Esophagus squamous epithelium (tissue), 5 donors: ENCODE results near the gene GALNT17. TPM values are rescaled to one million over a fixed set of nuclear protein-coding genes. Genes with fewer than 3 reads are reported as not detected.

Experiments used
- DNase-seq: peaks from one replicate; lab custom pipeline; 2025; lab: John Stamatoyannopoulos, UW
- H3K27ac ChIP-seq, 4 donors: fragments of 200-600 bp; sonication (generic); one replicate each; pipeline ENCODE4 v1.5.1; 2016 to 2019; ENCODE audit warnings: mild to moderate bottlenecking in 1 of 4
- H3K27me3 ChIP-seq, 4 donors: fragments of 200-600 bp; sonication (generic); 1 replicate in 3 of 4; 2 replicates in 1 of 4; pipeline versions ENCODE4 v1.5.1 to v1.6.0; 2017 to 2021; ENCODE audit warnings: antibody characterized with exemption in 1 of 4
- H3K36me3 ChIP-seq, 3 donors: fragments of 200-600 bp; sonication (generic); one replicate each; pipeline ENCODE4 v1.5.1; 2016 to 2019
- H3K4me1 ChIP-seq, 3 donors: fragments of 200-600 bp; sonication (generic); one replicate each; pipeline ENCODE4 v1.5.1; 2017 to 2019
- H3K4me3 ChIP-seq, 4 donors: fragments of 200-600 bp; sonication (generic); 1 replicate in 3 of 4; 2 replicates in 1 of 4; pipeline ENCODE4 v1.5.1; 2016 to 2019; ENCODE audit warnings: mild to moderate bottlenecking in 2 of 4, moderate library complexity in 1 of 4
- H3K9me3 ChIP-seq, 3 donors: fragments of 200-600 bp; sonication (generic); one replicate each; pipeline ENCODE4 v1.5.1; 2016 to 2019
- POLR2A ChIP-seq, 4 donors: fragments of 450-650 bp; IDR thresholded peaks; one replicate each; pipeline ENCODE4 v1.6.1; 2017; ENCODE audit warnings: antibody characterized with exemption in 4 of 4, mild to moderate bottlenecking in 4 of 4, moderate library complexity in 3 of 4
- WGBS, 2 donors: methylation state at CpG; one replicate each; pipeline ENCODE4 v1.1.5; 2018; 5-methylcytosine and 5-hydroxymethylcytosine counted together
- intact Hi-C: fragments of 100-400 bp; cut with DNase I; formaldehyde crosslinking; loops from one replicate; pipeline ENCODE4 v1.15.0; 2022
- total RNA-seq, 4 donors: library from RNA; depleted of rRNA; stranded (reverse); fragments of >200 nt; gene quantifications; one replicate each; pipeline ENCODE4 v1.1.0, GENCODE V29; 2016
- TF ChIP-seq, protein P1 (sequence below), 6 experiments: fragments of 450-650 bp in 4 of 6; fragments of 200-600 bp in 2 of 6; sonication (generic) in 2 of 6; IDR thresholded peaks; one replicate each; pipeline ENCODE4 v1.5.1; 2016 to 2019; ENCODE audit warnings: antibody characterized with exemption in 6 of 6, mild to moderate bottlenecking in 4 of 6, moderate library complexity in 4 of 6
- donor health status: DM: yes; HTN: yes; CAD: no.

Gene GALNT17
- total RNA-seq, 4 donors from 2014 or later = 1.6 to 22.1 (median 2.5) TPM

GRCh38 chr7:71712653-71713180, 580.8 kb downstream of the GALNT17 start:
- intact Hi-C loops = no loop called here
- no peak for DNase-seq
- Histone ChIP-seq H3K27me3 (no peaks in the 10 kb centered on the region), H3K4me1 (no peaks in the 10 kb centered on the region), H3K27ac (no peak overlapping the region), H3K36me3 (no peaks in the 10 kb centered on the region), H3K4me3 (no peak overlapping the region), H3K9me3 (peaks cover 0 to under 1% (median 0%) of the 10 kb centered on the region in 3 donors)
- TF ChIP-seq, protein P1, sequence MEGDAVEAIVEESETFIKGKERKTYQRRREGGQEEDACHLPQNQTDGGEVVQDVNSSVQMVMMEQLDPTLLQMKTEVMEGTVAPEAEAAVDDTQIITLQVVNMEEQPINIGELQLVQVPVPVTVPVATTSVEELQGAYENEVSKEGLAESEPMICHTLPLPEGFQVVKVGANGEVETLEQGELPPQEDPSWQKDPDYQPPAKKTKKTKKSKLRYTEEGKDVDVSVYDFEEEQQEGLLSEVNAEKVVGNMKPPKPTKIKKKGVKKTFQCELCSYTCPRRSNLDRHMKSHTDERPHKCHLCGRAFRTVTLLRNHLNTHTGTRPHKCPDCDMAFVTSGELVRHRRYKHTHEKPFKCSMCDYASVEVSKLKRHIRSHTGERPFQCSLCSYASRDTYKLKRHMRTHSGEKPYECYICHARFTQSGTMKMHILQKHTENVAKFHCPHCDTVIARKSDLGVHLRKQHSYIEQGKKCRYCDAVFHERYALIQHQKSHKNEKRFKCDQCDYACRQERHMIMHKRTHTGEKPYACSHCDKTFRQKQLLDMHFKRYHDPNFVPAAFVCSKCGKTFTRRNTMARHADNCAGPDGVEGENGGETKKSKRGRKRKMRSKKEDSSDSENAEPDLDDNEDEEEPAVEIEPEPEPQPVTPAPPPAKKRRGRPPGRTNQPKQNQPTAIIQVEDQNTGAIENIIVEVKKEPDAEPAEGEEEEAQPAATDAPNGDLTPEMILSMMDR (IDR thresholded peaks at IDR 0.05) = no peak
- TF ChIP-seq POLR2A (IDR thresholded peaks at IDR 0.05) = no peak
- 72 to 89% methylated on average over 7 of the region's 9 CpGs for WGBS, 2 donors

- Histone ChIP-seq H3K27me3 (no peaks in the 10 kb centered on the region), H3K4me3 (no peak overlapping the region), H3K4me1 (no peaks in the 10 kb centered on the region), H3K36me3 (no peaks in the 10 kb centered on the region), H3K9me3 (no peaks in the 10 kb centered on the region), H3K27ac (no peak overlapping the region)
- no peak for DNase-seq
- TF ChIP-seq, protein P1 (IDR thresholded peaks at IDR 0.05) = no peak
- TF ChIP-seq POLR2A (IDR thresholded peaks at IDR 0.05) = no peak
- 25 to 40% methylated on average over 2 to 3 of the region's 3 CpGs for WGBS, 2 donors
- intact Hi-C loops = no loop called here
Measured at GRCh38 chr7:71716690-71717089, 584.7 kb downstream of the GALNT17 start.

DNA sequence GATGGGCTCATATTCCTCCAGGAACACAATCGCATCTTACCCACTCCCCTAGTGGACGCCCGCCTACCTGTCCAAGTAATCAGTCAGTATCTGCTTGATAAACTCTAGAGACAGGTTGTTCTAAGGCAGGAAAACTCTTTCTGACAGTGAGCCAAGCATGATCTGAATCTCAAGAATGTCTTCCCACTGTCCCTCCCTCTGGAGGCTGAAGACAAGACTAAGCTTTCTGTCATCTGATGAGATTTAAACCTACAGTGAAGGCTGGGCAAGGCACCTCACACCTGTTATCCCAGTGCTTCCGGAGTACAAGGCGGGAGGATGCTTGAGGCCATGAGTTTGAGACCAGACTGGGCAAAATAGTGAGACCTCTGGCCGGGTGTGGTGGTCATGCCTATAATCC, 586.6 kb downstream of the GALNT17 start:
- TF ChIP-seq POLR2A (IDR thresholded peaks at IDR 0.05) = no peak
- TF ChIP-seq, protein P1 (IDR thresholded peaks at IDR 0.05) = no peak
- Histone ChIP-seq H3K4me3 (no peak overlapping the region), H3K9me3 (no peaks in the 10 kb centered on the region), H3K4me1 (no peaks in the 10 kb centered on the region), H3K27me3 (no peaks in the 10 kb centered on the region), H3K36me3 (no peaks in the 10 kb centered on the region), H3K27ac (no peak overlapping the region)
- 90 to 100% methylated on average over 1 to 5 of the region's 6 CpGs for WGBS, 2 donors
- DNase-seq = no peak
- intact Hi-C loops = no loop called here

GRCh38 chr7:71721742-71722141, 589.8 kb downstream of the GALNT17 start:
- no peaks in the 10 kb centered on the region for H3K9me3 ChIP-seq
- TF ChIP-seq POLR2A (IDR thresholded peaks at IDR 0.05) = no peak
- TF ChIP-seq, protein P1 (IDR thresholded peaks at IDR 0.05) = no peak
- H3K36me3 ChIP-seq = no peaks in the 10 kb centered on the region
- H3K4me3 ChIP-seq = no peak overlapping the region
- no peak overlapping the region for H3K27ac ChIP-seq
- DNase-seq = no peak
- intact Hi-C loops = no loop called here
- WGBS, 2 donors = 65 to 70% methylated on average over 3 of the region's 3 CpGs
- H3K4me1 ChIP-seq = no peaks in the 10 kb centered on the region
- H3K27me3 ChIP-seq = no peaks in the 10 kb centered on the region

DNA sequence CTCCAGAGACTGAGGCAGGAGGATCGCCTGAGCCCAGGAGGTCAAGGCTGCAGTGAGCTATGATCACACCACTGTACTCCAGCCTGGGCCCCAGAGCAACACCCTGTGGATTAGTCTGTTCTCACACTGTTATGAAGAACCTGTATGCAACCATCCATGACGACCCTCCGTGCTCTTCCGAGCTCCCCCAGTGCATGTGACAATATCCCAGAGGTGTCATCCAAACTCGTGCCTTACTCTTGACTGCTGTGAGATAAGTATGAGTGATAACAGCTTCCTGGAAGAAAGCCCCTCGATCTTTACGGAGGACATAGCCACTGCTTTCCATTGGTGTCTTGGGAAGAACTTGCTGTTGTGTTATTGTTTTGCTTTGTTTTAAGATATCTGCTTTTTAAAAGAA, 591.9 kb downstream of the GALNT17 start:
- no peak for TF ChIP-seq POLR2A (IDR thresholded peaks at IDR 0.05)
- TF ChIP-seq, protein P1 (IDR thresholded peaks at IDR 0.05) = no peak
- no peak for DNase-seq
- H3K4me1 ChIP-seq = no peaks in the 10 kb centered on the region
- H3K27me3 ChIP-seq = no peaks in the 10 kb centered on the region
- no peak overlapping the region for H3K4me3 ChIP-seq
- H3K36me3 ChIP-seq = no peaks in the 10 kb centered on the region
- WGBS, 2 donors = 48 to 54% methylated on average over 6 of the region's 7 CpGs
- no peaks in the 10 kb centered on the region for H3K9me3 ChIP-seq
- intact Hi-C loops = no loop called here
- no peak overlapping the region for H3K27ac ChIP-seq
